ENCODE results near the gene CD300LB.
"Not testable (repeated sequence)": the region's sequence is repeated elsewhere in the genome, so short reads cannot be mapped to it uniquely, and the experiment has no call there.

CD300LB gene

GRCh38 chr17:74574489-74575142 lies 43.3 kb upstream of the CD300LB start:
- TF ChIP-seq EZH2 (IDR thresholded peaks at IDR 0.05; ENCODE audit: borderline replicate concordance, low read depth, low read length, severe bottlenecking), result no peak
- no peak for TF ChIP-seq CTCF (IDR thresholded peaks at IDR 0.05; ENCODE audit: borderline replicate concordance, extremely low read depth, low read length, poor library complexity, severe bottlenecking)
- DNase-seq, result no peak
- H3K4me3 ChIP-seq (ENCODE audit: low read depth in 1 of 2, low read length in 2 of 2), result no peak overlapping the region

GRCh38 chr17:74573635-74574034 lies 42.4 kb upstream of the CD300LB start:
- ATAC-seq (ENCODE audit: insufficient read depth, low read depth); H3K9me3 ChIP-seq (ENCODE audit: insufficient read depth, low read length, severe bottlenecking); H3K27me3 ChIP-seq (ENCODE audit: insufficient read depth, low read length, poor library complexity); H3K79me2 ChIP-seq (ENCODE audit: insufficient read depth, low read length); H3K4me2 ChIP-seq (ENCODE audit: insufficient read depth, low read length); H2AFZ ChIP-seq (ENCODE audit: low read depth, low read length); H3K4me1 ChIP-seq (ENCODE audit: insufficient read depth, low read length); H3K4me3 ChIP-seq (ENCODE audit: low read depth in 1 of 2, low read length in 2 of 2); H3K27ac ChIP-seq (ENCODE audit: low read length); DNase-seq; H3K36me3 ChIP-seq (ENCODE audit: insufficient read depth, low read length); H4K20me1 ChIP-seq (ENCODE audit: insufficient read depth, low read length); H3K9ac ChIP-seq (ENCODE audit: low read depth, low read length): not testable (repeated sequence)

More at GRCh38 chr17:74574489-74575142, 43.3 kb upstream of the CD300LB start:
- peaks cover 7% of the 10 kb centered on the region for H3K27me3 ChIP-seq (ENCODE audit: insufficient read depth, low read length, poor library complexity)
- no peak overlapping the region for H3K27ac ChIP-seq (ENCODE audit: low read length)
- no peak overlapping the region for H3K9ac ChIP-seq (ENCODE audit: low read depth, low read length)
- peaks cover under 1% of the 10 kb centered on the region for H3K4me1 ChIP-seq (ENCODE audit: insufficient read depth, low read length)
- H3K9me3 ChIP-seq (ENCODE audit: insufficient read depth, low read length, severe bottlenecking), result no peaks in the 10 kb centered on the region
- ATAC-seq (ENCODE audit: insufficient read depth, low read depth), result no peak
- no peak overlapping the region for H3K4me2 ChIP-seq (ENCODE audit: insufficient read depth, low read length)
- no peaks in the 10 kb centered on the region for H3K79me2 ChIP-seq (ENCODE audit: insufficient read depth, low read length)
- H2AFZ ChIP-seq (ENCODE audit: low read depth, low read length), result no peak overlapping the region
- H4K20me1 ChIP-seq (ENCODE audit: insufficient read depth, low read length), result no peaks in the 10 kb centered on the region
- H3K36me3 ChIP-seq (ENCODE audit: insufficient read depth, low read length), result no peaks in the 10 kb centered on the region

- ATAC-seq (ENCODE audit: insufficient read depth, low read depth) (no peak), DNase-seq (no peak)
- no peak overlapping the region for H2AFZ ChIP-seq (ENCODE audit: low read depth, low read length)
- no peaks in the 10 kb centered on the region for H3K9me3 ChIP-seq (ENCODE audit: insufficient read depth, low read length, severe bottlenecking)
- no peak overlapping the region for H3K9ac ChIP-seq (ENCODE audit: low read depth, low read length)
- TF ChIP-seq CTCF (IDR thresholded peaks at IDR 0.05; ENCODE audit: borderline replicate concordance, extremely low read depth, low read length, poor library complexity, severe bottlenecking) (no peak), EZH2 (IDR thresholded peaks at IDR 0.05; ENCODE audit: borderline replicate concordance, low read depth, low read length, severe bottlenecking) (no peak)
- H3K36me3 ChIP-seq (ENCODE audit: insufficient read depth, low read length), result no peaks in the 10 kb centered on the region
- H4K20me1 ChIP-seq (ENCODE audit: insufficient read depth, low read length), result no peaks in the 10 kb centered on the region
- no peaks in the 10 kb centered on the region for H3K4me1 ChIP-seq (ENCODE audit: insufficient read depth, low read length)
- no peak overlapping the region for H3K4me3 ChIP-seq (ENCODE audit: low read depth in 1 of 2, low read length in 2 of 2)
- peaks cover 12% of the 10 kb centered on the region for H3K27me3 ChIP-seq (ENCODE audit: insufficient read depth, low read length, poor library complexity)
- no peak overlapping the region for H3K27ac ChIP-seq (ENCODE audit: low read length)
- no peak overlapping the region for H3K4me2 ChIP-seq (ENCODE audit: insufficient read depth, low read length)
- H3K79me2 ChIP-seq (ENCODE audit: insufficient read depth, low read length), result no peaks in the 10 kb centered on the region
Observed at GRCh38 chr17:74573169-74573568, 41.9 kb upstream of the CD300LB start.

GRCh38 chr17:74571621-74572270 lies 40.5 kb upstream of the CD300LB start:
- H3K9ac ChIP-seq (ENCODE audit: low read depth, low read length), result no peak overlapping the region
- no peak overlapping the region for H2AFZ ChIP-seq (ENCODE audit: low read depth, low read length)
- ATAC-seq (ENCODE audit: insufficient read depth, low read depth), result no peak
- no peaks in the 10 kb centered on the region for H3K9me3 ChIP-seq (ENCODE audit: insufficient read depth, low read length, severe bottlenecking)
- H3K4me2 ChIP-seq (ENCODE audit: insufficient read depth, low read length), result no peak overlapping the region
- H3K27ac ChIP-seq (ENCODE audit: low read length), result no peak overlapping the region
- H3K4me3 ChIP-seq (ENCODE audit: low read depth in 1 of 2, low read length in 2 of 2), result no peak overlapping the region
- DNase-seq, result no peak
- no peaks in the 10 kb centered on the region for H3K4me1 ChIP-seq (ENCODE audit: insufficient read depth, low read length)
- no peaks in the 10 kb centered on the region for H4K20me1 ChIP-seq (ENCODE audit: insufficient read depth, low read length)
- H3K36me3 ChIP-seq (ENCODE audit: insufficient read depth, low read length), result no peaks in the 10 kb centered on the region
- no peak for TF ChIP-seq EZH2 (IDR thresholded peaks at IDR 0.05; ENCODE audit: borderline replicate concordance, low read depth, low read length, severe bottlenecking)
- no peak for TF ChIP-seq CTCF (IDR thresholded peaks at IDR 0.05; ENCODE audit: borderline replicate concordance, extremely low read depth, low read length, poor library complexity, severe bottlenecking)
- H3K27me3 ChIP-seq (ENCODE audit: insufficient read depth, low read length, poor library complexity), result peaks cover 16% of the 10 kb centered on the region
- no peaks in the 10 kb centered on the region for H3K79me2 ChIP-seq (ENCODE audit: insufficient read depth, low read length)

Data from DND-41 (cell line).